GM21515 (cell line): Measurements from ENCODE around the gene MTFR1L.

ENCODE experiments used
- ATAC-seq: cut with Tn5 transposase; IDR thresholded peaks from one replicate; pipeline ENCODE4 v1.9.1; 2021; ENCODE audit not compliant: unreplicated experiment

MTFR1L gene

DNA sequence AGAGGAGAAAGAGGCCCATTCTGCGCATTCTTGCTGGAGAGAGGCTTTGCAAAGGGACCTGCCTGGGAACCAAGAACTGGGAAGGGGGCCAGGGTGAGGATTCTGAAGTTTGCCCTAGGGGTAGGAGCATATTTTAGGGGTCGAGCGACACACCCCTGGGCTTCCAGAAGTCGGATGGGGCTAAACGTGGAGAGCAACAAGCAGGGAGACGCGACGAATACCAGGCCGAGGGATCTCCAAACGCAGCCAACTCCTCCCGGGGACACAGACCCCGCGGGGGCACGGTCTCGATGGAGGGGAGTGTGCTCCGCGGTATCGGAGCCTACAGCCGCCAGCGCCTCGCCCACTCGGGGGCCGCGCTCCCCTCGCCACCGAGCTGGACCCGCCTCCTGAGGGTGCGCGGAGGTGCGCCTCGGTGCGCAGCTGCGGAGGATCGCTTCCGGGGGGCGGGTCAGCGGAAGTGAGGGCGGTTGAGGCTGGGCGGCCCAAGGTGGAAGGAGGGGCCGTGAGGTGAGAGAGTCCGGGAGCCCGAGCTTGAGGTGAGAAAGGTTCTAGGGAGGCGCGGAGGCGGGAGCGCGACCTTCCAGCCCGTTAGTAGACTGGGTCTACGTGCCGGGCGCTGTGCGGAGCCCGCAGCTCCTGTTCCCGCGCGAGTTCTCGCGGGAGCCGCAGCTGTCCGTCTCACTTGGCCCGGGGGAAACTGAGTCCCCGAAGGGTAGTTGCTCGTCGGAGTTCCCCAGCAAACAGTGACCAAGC, at the start of gene MTFR1L:
MTFR1L (plus strand) TSS at position 464 of the 756 bp plus-strand sequence. CDS start 3,151 bp downstream, outside the sequence.
- peak; percentile 74 for ATAC-seq

DNA sequence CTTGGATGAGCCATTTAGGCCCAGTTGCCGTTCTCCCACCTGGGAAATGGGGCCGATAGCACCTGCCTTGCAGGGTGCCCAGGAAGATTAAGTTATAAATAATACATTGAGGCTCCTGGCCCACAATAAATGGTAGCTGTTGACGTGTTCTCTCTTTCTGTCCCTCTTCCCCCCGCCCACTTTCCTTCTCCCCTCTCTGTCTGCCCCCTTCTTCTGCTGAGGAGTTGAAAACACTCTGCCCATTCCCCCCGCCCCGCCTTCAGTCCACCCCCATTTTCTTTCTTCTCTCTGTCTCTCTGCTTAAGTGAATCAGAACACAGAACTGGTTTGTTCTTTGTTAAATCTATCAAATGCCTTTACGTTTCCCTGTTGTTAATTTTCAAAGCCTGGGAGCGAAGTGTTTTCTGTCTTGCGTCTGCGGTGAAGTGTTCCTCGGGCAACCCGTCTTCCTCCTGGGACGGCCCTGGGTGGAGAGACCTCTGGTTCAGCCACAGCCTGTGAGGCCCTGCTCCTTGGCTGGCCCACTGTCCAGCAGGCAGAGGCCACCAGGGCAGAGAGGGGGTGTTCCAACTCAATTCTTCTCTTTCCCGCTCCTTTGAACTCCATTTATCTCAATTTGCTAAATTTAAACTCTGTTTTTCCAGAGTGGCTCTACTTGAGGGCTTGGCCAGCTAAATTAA, 49.1 kb upstream of the MTFR1L start:
- ATAC-seq, result no peak

DNA sequence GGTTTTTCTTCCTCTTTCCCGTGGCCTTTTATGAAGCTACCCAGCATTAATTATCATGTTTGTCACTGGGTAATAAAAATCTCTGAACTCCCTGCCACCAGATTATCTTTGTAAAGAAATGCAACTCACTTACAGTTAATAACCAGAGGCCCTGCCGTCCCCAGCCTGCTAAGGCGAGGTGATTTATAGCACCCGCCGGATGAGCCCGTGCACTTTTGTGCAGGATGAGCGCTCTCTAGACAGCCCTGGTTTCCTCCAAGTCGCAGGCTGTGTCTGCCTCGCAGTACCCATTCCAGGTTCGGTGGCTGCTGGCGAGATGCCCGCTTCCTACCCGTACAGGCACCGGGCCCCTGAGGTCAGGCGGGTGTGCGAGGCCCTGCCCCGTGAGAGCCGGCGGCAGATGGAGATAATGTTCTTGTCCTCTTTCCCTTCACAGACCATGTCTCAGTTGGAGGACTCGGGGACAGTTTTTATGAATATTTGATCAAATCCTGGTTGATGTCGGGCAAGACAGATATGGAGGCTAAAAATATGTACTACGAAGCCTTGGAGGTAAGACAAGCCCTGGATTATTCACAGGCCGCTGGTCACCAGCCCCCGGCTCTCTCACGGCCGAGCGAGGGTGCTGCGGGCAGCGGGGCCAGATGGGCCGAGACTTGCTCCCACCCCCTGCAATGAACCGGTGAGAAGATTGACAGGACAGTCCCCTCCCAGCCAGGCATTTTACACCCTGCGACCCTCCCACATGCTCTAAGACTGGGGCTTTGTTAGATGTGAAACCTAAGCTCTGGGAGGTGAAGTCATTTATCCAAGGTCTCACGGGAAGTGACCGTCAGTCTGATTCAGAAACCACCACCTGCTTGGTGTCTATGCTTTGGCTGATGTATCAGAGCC, 48.3 kb upstream of the MTFR1L start:
- ATAC-seq, result no peak

DNA sequence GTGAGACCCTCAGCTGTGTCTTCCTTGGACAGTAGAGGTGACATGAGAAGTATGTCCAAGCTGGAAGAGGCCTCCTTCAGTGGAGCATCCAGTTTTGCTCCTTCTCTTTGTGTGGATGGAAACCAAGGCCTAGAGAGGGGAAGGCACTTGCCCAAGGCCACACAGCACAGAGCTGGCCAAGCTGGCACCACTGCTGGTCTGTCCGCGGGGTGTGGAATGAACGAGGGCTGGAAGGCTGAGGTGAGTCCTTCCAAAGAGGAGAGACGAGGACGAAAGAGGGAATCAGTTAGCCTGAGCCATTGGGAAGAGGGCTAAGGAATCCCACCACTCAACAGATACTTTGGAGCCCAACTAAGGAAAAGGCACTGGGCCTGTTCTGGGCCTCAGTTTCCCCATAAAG, 47.6 kb upstream of the MTFR1L start:
- ATAC-seq, result no peak

DNA sequence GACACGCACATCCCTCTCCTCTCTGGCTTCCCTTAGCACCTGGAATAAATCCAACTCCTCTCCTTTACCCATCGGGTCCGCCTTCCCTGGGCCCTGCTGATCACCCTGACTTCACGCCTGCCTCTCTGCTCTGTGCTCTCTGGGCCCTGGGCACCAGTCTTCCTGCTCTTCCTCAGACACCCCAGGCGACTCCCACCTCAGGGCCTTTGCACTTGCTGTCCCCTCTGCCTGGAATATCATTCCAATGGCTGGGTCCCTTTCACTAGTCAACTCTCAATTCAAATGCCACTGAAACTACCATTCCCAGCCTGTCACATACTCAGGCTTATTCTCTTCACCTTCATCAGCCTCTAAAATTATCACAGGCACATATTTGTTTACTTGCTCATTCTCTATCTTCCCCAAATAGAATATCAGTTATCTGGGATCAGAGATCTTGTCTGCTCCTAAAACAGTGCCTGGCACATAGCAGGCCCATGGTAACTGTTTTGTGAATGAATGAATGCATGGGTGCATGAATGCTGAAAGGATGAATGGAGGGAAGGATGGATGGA, 47.0 kb upstream of the MTFR1L start:
- ATAC-seq, result no peak

DNA sequence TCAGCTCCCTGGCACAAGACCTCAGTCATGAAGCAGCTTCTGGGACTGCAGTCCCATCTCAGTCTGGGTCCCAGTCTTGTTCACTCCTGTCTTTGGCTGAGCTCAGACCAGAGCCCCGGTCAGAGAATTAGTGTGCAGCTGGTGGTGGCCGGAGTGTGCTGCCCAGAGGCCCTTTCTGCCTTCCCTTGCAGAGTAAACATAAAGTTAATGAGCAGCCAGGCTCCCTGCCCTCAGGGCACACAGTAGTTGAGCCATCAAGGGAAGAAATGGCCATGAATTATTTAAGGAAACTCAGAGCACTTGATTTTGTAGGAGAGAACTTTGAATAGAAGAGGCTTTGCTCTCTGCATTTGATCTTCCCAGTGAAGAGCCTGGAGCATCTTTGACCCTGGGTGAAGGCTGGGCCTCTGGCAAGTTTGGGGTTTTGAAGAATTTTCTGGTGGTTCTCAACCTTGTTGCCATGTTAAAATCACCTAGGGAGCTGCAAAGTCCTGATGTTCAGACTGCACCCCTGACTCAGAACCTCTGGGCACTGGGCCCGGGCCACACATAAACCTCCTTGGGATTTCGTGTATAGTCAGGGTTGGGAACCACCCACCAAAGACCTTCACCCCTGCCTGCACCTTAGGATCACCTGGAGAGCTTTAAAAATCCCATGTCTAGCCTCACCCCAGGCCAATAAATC, 46.2 kb upstream of the MTFR1L start:
- no peak for ATAC-seq

DNA sequence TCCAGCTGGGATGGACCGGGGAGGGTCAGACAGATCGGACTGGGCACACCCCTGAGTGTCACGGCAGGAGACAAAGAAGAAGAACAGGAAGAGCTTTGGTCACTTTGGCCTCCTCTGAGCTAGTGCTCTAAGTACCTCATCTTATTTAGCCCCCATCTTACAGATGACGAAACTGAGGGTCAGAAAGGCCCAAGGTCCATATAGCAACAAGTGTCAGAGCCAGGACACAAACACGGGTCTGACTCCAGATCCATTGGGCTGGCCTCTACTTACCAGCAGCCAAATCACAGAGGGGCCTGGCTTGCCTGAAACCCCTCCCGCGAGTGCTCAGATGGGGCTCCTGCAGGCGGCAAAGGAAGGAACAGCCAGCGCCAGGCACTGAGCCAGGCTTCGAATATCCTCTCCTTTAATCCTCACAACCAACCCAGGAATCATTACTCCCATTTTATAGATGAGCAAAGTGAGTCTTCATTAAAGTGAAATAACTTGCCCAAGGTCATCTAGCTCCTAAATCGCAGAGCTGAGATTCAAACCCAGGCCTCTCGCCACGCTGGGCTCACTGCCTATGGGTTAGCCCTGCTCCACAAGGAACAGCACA, 45.4 kb upstream of the MTFR1L start:
- ATAC-seq, result no peak

DNA sequence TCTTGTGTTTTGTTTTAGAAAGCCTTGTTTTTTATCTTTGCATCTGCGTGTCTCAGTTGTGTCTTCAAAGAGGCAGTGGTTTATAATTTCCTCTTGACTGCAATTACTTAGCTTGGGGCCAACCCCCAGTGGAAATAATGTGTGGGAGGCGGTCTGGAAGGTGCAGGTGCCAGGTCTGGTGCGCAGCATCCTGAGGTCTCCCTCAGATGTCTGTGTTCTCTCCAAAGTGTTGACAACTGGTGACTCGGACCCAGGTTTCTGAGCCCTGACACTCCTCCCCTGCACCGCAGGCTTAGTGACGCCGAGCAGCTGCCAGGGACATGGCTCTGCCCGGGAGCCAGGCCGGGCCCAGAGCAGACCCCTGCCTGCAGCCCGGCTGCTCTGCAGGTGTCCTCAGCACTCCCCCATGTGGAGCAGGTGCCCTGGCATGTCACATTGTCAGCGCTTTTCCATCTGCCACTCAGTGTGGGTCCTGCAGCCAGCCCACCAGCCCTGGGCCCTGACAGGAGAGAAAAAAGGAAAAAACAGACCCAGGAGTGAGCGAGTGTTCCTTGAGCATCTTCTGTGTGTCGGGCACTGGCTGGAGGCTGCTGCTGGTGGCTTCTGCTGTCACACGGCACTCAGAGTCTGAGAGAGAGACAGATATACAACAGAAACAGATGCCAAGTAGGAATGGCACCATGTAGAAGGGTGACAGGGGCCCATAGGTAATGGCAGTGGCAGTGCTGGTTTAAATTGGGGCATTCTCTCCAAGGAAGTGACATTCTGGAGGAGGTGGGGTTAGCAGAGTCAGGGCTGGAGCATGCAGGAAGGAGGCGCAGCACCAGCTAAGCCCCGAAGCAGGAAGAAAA, 44.6 kb upstream of the MTFR1L start:
- ATAC-seq, result no peak

DNA sequence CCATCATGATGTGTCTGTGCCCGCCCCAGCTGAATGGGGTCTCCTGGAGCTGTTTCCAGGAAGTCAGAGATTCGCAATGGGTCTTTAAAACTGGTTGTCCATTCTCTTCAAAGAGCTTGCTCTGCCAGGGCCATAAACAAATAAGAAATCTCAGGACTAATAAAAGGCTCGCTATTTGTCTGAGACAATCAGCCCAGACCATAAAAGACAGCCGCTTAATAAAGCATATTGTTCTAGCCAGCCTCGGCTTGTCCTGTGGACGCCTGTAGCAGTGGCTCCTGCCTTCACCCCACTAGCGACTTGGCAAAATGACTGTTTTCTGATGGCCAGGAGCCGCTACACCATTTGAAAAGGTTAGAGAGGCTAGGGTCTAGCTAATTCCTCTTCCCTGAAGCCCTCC, 40.4 kb upstream of the MTFR1L start:
- no peak for ATAC-seq

DNA sequence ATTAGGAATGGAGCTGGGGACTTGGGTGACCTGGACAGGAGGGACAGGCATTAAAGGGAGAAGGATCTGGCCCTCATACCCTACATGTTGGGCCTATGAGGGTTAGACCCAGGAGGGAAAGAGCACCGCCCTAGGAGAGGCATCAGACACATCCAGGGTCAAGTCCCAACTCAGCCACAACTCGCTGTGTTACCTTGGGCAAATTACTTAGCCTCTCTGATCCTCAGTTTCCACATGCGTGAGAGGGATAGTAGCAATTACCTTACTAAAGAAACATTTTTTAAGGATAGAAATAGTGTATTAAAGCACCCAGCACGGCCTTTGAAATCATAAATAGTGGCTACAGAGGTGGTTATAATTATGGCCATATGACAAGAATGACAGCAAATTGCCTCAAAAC, 39.9 kb upstream of the MTFR1L start:
- ATAC-seq, result no peak

DNA sequence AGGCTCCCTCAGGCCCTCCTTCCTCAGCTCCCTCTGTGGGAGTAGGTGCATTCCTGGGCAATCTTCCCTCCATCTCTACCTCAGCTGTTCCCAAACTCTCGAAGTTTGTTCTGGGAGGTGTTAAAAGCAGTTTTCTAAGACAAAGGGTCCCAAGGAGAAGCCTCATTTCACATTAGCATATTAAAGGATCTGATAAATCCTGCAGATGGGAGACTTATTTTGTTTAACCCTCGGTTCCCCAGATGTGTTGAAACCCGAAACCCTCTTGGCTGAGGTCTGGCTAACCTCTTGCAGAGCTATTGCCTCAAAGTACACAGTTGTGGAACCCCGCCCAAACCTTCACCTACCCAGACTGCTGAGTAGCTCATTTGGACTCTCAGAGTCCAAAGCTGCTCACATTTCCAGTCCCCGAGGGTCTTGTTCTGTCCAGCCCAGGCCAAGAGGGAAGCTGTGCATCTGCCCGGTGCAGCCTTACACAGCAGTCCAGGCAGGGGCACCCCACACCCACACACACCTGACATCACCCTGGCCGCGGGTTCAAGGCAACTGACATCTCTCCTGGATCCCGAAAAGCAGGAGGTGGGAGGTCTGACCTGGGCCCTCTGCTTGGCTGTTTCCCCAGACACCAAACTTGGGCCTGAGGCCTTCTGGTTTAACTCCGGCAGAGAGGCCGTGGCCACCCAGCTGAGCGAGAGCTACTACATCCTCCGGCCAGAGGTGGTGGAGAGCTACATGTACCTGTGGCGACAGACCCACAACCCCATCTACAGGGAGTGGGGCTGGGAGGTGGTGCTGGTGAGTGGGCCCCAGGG, 39.2 kb upstream of the MTFR1L start:
- ATAC-seq, result no peak

DNA sequence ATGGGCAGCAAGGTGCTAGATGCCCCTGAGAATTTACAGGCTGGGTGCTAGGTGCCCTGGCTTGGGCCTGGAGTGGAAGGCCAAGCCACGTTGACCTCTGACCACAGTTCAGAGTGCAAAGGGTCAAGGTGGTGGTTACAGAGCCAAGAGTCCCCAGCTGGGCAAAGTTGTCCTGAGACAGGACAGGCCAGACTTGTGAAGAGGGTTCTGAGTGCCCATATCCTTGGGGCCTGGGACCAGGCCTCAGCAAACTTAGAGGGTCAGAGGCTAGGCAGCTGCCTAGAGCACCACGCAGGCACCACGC, 38.7 kb upstream of the MTFR1L start:
- no peak for ATAC-seq

DNA sequence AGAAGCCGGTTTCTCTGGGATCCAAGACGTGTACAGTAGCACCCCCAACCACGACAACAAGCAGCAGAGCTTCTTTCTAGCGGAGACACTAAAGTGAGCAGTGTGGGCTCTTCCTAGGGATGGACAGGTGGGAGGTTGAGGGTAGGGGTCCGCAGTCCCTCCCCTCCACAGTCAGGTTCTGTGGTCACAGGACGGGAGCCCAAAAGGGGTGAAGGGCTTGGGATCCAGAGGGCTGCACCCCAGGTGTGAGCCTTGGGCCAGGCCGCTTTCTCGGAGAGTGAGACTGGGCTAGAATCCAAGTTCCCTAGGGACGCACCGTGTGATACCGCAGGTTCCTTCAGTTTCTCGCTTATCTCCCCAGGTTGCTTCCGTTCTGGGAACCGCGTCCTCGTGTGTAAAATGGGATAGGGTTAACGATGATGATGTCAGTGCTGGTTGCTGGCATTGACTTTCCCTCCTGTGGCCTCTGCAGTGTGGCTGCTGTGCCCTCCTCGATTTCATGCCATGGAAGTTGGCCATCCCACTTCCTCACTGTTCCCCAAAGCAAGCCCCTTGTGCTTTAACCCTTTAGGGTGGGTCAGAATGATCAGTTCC, 37.0 kb upstream of the MTFR1L start:
- ATAC-seq, result no peak

DNA sequence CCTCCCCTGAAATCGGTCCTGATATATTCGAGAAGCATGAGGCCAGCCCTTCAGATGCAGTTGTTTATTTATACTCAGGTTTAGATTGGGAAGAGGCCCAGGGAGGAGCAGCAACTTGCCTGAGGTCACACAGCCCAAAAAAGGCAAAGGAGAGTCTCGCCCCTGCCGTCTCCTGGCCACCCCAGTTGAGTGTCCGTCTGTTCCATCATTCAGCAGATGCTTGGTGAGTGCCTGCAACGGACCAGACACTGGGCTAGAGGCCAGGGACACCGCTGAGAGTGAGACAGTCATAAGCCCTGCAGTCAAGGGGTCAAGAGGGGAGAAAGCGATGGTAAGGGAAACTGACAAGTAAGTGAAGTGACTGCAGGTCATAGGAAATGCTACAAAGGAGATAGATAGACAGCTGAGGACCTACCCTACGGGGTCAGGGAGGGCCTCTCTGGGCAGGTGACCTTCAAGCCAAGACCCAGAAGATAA, 35.1 kb upstream of the MTFR1L start:
- ATAC-seq, result no peak

DNA sequence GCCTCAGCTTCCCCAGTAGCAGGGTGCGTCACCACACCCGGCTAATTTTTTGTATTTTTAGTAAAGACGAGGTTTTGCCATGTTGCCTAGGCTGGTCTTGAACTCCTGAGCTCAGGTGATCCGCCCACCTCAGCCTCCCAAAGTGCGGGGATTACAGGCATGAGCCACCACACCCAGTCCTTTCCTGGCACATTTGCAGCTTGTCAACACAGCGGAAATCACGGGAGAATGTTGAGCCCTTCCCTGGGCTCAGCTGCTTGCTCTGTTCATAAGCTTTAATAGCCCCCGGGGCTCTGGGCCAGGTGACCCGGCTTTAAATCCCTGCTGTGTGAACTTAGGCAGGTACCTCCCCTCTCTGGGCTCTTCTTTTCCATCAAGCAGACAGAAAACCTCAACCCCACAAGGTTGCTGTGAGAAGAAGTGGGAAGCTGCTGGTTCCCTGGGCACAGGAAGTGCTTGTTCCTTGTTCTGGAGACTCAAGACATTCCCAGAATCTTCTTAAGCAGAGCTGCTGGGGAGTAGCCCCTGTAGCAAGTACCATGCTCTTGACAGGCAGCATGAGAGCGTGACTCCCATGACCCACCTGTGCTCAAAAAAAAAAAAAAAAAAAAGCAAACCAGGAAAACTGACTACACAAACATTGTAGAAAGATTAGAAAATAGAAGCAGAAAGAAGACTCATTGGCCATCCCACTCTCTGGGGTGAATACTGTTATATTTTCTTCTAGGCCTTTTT, 34.3 kb upstream of the MTFR1L start:
- no peak for ATAC-seq

DNA sequence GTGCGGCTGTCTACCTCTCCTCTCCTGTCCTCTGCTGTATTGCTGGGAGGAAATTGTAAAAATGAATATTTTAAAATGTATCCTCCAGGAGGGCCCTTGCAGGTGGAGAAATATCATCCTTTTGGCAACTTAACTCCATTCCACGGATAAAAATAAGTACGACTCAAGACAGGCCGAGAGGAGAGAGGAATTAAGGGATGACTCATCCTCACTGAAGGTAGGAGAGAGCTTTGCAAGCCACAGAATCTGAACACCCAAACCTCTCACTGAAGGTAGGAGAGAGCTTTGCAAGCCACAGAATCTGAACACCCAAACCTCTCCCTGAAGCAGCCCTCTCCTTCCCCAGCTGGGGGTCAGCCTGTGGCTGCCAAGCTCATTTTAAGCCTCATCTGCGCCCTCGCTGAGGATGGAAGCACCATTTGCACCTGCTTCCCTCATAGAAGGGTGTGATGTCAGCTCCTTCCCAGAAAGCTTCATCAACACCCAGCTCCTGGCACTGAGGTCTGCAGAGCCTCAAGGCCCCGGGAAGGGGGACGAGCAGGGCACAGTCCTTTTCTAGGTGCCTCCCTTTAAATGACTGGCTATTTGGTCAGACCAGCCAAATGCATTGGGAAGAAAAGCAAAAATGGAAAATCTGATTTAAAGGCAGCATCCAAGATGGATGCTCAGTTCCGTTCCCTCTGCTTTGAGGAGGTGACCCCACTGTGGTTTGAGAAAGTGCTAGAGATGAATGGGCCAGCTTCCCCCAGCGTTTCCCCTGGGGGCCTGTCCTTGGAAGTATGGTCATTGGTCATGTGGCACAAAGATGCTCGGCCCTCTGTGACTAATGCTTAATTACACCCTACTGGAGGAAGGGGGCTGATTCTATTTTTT, 32.6 kb upstream of the MTFR1L start:
- ATAC-seq, result no peak

DNA sequence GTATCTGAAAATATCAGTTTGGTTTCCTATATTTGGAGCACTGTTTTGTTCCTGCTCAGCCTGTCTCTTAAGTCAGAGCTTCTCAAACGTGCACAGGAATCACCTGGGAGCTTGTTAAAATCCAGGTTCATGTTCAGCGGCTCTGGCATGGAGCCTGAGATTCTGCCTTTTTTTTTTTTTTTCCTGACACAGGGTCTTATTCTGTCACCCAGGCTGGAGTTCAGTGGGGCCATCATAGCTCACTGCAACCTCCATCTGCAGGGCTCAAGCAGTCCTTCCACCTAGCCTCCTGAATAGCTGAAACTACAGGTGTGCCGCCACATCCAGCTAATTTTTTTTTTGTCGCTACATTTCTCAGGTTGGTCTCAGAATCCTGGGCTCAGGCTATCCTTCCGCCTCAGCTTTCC, 32.0 kb upstream of the MTFR1L start:
- no peak for ATAC-seq
